GM12891 (cell line): ENCODE measurements around the gene FKTN.

ENCODE experiments used
- POLR2A ChIP-seq: IDR thresholded peaks from 2 replicates; pipeline ENCODE4 v1.6.1; 2011; ENCODE audit warnings: low read depth, low read length, control low read depth
- POLR2AphosphoS5 ChIP-seq: IDR thresholded peaks from 2 replicates; pipeline ENCODE4 v1.6.1; 2011; ENCODE audit warnings: low read depth, low read length, control low read depth
- SPI1 ChIP-seq: IDR thresholded peaks from 2 replicates; pipeline ENCODE4 v1.6.1; 2011; ENCODE audit warnings: low read depth, low read length, control low read depth
- TAF1 ChIP-seq: IDR thresholded peaks from 2 replicates; pipeline ENCODE4 v1.6.1; 2011; ENCODE audit warnings: low read depth, low read length, control low read depth

GRCh38 chr9:105679257-105680022 is 121.5 kb downstream of the FKTN start:
- no peak for TF ChIP-seq POLR2A
- no peak for TF ChIP-seq POLR2AphosphoS5
- TF ChIP-seq TAF1, result no peak
- TF ChIP-seq SPI1, result no peak
